Astrocyte of the hippocampus (primary cell): Measurements from ENCODE around the gene FBXO30.

Source experiments
- DNase-seq: peaks from one replicate; pipeline ENCODE4 v3.0.0; 2011; ENCODE audit warnings: low read depth, low spot score

FBXO30 gene

GRCh38 chr6:145752638-145753037 lies 62.0 kb downstream of the FBXO30 start:
- DNase-seq = no peak

- DNase-seq = peak; percentile 65
Observed at GRCh38 chr6:145749632-145750031, 65.0 kb downstream of the FBXO30 start.

- no peak for DNase-seq
Observed at GRCh38 chr6:145745861-145746260, 68.7 kb downstream of the FBXO30 start.

- DNase-seq = no peak
Observed at GRCh38 chr6:145744619-145745018, 70.0 kb downstream of the FBXO30 start.
